Smooth muscle cell (in vitro differentiated cells): Measurements from ENCODE around the gene RCHY1. TPM values are rescaled to one million over a fixed set of nuclear protein-coding genes. Genes with fewer than 3 reads are reported as not detected.

ENCODE experiments used
- DNase-seq: peaks from one replicate; lab custom pipeline; 2025; ENCODE audit not compliant: unreplicated experiment; lab: John Stamatoyannopoulos, UW
- H2AFZ ChIP-seq: fragments of 200-600 bp; sonication (generic); 2 replicates; pipeline ENCODE4 v1.6.0; 2016; ENCODE audit warnings: antibody characterized with exemption, low read depth, mild to moderate bottlenecking
- H3F3A ChIP-seq: fragments of 200-600 bp; sonication (generic); 2 replicates; pipeline ENCODE4 v1.6.0; 2017; ENCODE audit warnings: antibody characterized with exemption, low read depth
- H3K27ac ChIP-seq: fragments of 200-600 bp; sonication (generic); 2 replicates; pipeline ENCODE4 v1.5.1; 2016; ENCODE audit warnings: low read depth, mild to moderate bottlenecking
- H3K27me3 ChIP-seq: fragments of 200-600 bp; sonication (generic); 2 replicates; pipeline ENCODE4 v1.6.1; 2016; ENCODE audit warnings: low read depth, mild to moderate bottlenecking
- H3K36me3 ChIP-seq: fragments of 200-600 bp; sonication (generic); 2 replicates; pipeline ENCODE4 v1.5.1; 2016; ENCODE audit warnings: low read depth
- H3K4me1 ChIP-seq: fragments of 200-600 bp; sonication (generic); 2 replicates; pipeline ENCODE4 v1.5.1; 2016; ENCODE audit warnings: low read depth
- H3K4me2 ChIP-seq: fragments of 200-600 bp; sonication (generic); 2 replicates; pipeline ENCODE4 v1.6.0; 2016; ENCODE audit warnings: mild to moderate bottlenecking
- H3K4me3 ChIP-seq: fragments of 200-600 bp; sonication (generic); 2 replicates; pipeline ENCODE4 v1.5.1; 2016; ENCODE audit warnings: mild to moderate bottlenecking
- H3K79me2 ChIP-seq: fragments of 200-600 bp; sonication (generic); 2 replicates; pipeline ENCODE4 v1.6.0; 2016; ENCODE audit warnings: low read depth, mild to moderate bottlenecking
- H3K9ac ChIP-seq: fragments of 200-600 bp; sonication (generic); 2 replicates; pipeline ENCODE4 v1.6.0; 2016; ENCODE audit warnings: low read depth
- H3K9me3 ChIP-seq: fragments of 200-600 bp; sonication (generic); replicated peaks from 2 replicates; pipeline ENCODE4 v1.5.1; 2016; ENCODE audit warnings: low read depth
- H4K20me1 ChIP-seq: fragments of 200-600 bp; sonication (generic); 2 replicates; pipeline ENCODE4 v1.6.0; 2016; ENCODE audit warnings: low read depth
- WGBS: methylation state at CpG from one replicate; pipeline ENCODE4 v1.1.7; 2016; ENCODE audit warnings: low lambda C conversion rate; 5-methylcytosine and 5-hydroxymethylcytosine counted together
- polyA plus RNA-seq: library from polyadenylated mRNA; unstranded; fragments of >200 nt; fragmentation: Nextera tagmentation; extraction: Ambion mirVana; gene quantifications from 2 replicates; pipeline ENCODE4 v1.2.1, GENCODE V29; 2016
- total RNA-seq: library from RNA; depleted of rRNA; stranded (reverse); fragments of >200 nt; gene quantifications from 2 replicates; pipeline ENCODE4 v1.2.3, GENCODE V29; 2014
- TF ChIP-seq, protein P1 (sequence below): fragments of 200-600 bp; sonication (generic); IDR thresholded peaks from 2 replicates; pipeline ENCODE4 v1.5.1; 2017; ENCODE audit warnings: borderline replicate concordance, mild to moderate bottlenecking, antibody characterized with exemption; ENCODE audit not compliant: insufficient read depth, poor library complexity, severe bottlenecking

RCHY1 gene
- total and polyA plus RNA-seq, 2 experiments from 2014 or later: 19.3 to 45.9 TPM

DNA sequence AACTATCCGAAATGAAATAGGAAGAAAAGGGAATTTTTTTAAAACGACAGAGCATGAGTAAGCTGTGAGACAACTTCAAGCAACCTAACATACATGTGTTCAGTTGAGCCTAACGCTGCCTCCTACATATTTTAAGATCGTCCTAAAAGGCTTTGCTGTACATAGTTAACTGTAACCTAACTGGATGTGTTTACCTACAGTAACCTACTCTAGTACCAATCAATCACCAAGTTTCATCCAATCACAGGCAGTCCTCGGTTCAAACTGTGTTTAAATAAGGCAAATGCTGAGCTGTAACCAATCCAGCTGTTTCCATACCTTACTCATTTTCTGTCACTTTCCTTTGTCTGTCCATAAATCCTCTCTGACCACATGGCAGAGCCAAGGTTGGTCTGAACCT lies 17.1 kb downstream of the RCHY1 start:
- no peak for DNase-seq
- Histone ChIP-seq H3K27ac (peak overlapping the region; percentile 10), H3K4me1 (no peaks in the 10 kb centered on the region), H3K79me2 (peaks cover 41% of the 10 kb centered on the region), H2AFZ (no peak overlapping the region), H3F3A (no peaks in the 10 kb centered on the region), H3K4me2 (no peak overlapping the region), H4K20me1 (peaks cover 35% of the 10 kb centered on the region), H3K9ac (no peak overlapping the region), H3K36me3 (peaks cover 13% of the 10 kb centered on the region), H3K27me3 (no peaks in the 10 kb centered on the region), H3K9me3 (peaks cover 12% of the 10 kb centered on the region), H3K4me3 (no peak overlapping the region)
- TF ChIP-seq, protein P1, sequence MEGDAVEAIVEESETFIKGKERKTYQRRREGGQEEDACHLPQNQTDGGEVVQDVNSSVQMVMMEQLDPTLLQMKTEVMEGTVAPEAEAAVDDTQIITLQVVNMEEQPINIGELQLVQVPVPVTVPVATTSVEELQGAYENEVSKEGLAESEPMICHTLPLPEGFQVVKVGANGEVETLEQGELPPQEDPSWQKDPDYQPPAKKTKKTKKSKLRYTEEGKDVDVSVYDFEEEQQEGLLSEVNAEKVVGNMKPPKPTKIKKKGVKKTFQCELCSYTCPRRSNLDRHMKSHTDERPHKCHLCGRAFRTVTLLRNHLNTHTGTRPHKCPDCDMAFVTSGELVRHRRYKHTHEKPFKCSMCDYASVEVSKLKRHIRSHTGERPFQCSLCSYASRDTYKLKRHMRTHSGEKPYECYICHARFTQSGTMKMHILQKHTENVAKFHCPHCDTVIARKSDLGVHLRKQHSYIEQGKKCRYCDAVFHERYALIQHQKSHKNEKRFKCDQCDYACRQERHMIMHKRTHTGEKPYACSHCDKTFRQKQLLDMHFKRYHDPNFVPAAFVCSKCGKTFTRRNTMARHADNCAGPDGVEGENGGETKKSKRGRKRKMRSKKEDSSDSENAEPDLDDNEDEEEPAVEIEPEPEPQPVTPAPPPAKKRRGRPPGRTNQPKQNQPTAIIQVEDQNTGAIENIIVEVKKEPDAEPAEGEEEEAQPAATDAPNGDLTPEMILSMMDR: no peak
- WGBS: 57% methylated on average over 5 of the region's 5 CpGs

DNA sequence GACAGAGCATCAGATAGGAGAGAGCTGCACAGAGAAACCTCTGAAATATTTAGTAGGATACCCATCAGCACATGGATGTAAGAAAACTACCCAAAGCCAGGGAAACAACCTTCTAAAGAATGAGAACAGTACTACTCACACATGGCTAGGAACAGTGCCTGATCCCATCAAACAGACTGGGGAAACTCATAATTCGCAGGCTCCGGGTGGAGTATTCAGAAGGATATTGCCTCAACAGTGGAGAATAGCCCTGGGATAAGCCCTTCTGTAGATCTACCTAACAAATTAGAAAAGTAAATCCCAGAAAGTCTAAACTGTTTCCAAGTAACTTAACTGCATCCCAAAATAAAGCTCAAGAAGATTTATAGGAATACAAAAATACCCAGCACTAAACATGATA lies 17.8 kb downstream of the RCHY1 start:
- no peak overlapping the region for H2AFZ ChIP-seq
- peaks cover 13% of the 10 kb centered on the region for H3K36me3 ChIP-seq
- DNase-seq: no peak
- H3K4me3 ChIP-seq: no peak overlapping the region
- no peaks in the 10 kb centered on the region for H3K27me3 ChIP-seq
- peaks cover 37% of the 10 kb centered on the region for H3K79me2 ChIP-seq
- H3K9ac ChIP-seq: no peak overlapping the region
- peak overlapping the region; percentile 10 for H3K27ac ChIP-seq
- H3K4me2 ChIP-seq: no peak overlapping the region
- no peaks in the 10 kb centered on the region for H3F3A ChIP-seq
- TF ChIP-seq, protein P1: no peak
- H3K9me3 ChIP-seq: peaks cover 12% of the 10 kb centered on the region
- WGBS: 84% methylated on average over 2 of the region's 2 CpGs
- peaks cover 35% of the 10 kb centered on the region for H4K20me1 ChIP-seq
- H3K4me1 ChIP-seq: no peaks in the 10 kb centered on the region

DNA sequence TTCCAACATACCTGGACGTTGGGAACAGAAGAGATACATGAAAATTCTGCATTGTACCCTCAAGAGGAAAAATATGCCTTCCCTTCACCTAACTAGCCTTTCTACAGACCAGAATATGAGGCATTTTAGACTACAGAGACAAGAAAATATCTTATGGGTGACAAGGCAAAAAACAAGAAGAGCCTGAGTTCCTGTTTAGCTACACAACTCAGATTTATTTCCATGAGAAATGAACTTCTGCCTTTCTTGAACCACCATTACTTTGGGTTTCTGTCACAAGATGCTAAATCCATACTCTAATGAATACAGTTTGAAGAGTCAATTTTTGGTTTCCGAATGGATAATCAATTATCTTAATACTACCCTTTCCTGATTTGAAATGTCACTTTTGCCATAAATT lies 18.7 kb downstream of the RCHY1 start:
- Histone ChIP-seq H3K27me3 (no peaks in the 10 kb centered on the region), H3K9ac (no peak overlapping the region), H3K4me1 (no peaks in the 10 kb centered on the region), H3K4me3 (no peak overlapping the region), H3K4me2 (no peak overlapping the region), H4K20me1 (peaks cover 35% of the 10 kb centered on the region), H3K9me3 (peaks cover 12% of the 10 kb centered on the region), H3K36me3 (peaks cover 13% of the 10 kb centered on the region), H2AFZ (no peak overlapping the region), H3F3A (no peaks in the 10 kb centered on the region), H3K79me2 (peaks cover 31% of the 10 kb centered on the region), H3K27ac (peak overlapping the region; percentile 22)
- TF ChIP-seq, protein P1: no peak
- WGBS: 97% methylated on average over 2 of the region's 2 CpGs
- no peak for DNase-seq

DNA sequence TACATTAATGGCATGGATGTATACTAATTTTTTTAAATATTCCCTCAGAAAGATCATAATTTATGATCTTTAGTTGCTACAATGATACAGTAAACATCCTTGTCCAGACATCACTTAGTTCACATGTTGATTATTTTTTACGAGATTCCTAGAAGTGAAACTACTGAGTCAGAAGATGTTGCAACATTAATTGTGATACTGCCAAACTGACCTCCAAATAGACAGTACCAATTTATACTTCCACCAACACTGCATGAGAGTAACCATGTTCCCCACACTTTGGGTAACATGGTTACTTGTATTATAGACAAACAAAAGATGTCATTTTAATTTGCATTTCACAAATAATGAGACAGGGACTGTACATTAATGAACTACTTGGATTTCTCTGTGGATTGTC lies 19.6 kb downstream of the RCHY1 start:
- DNase-seq: no peak
- no peak overlapping the region for H3K9ac ChIP-seq
- peak overlapping the region; percentile 30 for H3K4me2 ChIP-seq
- H3K4me1 ChIP-seq: no peaks in the 10 kb centered on the region
- H3F3A ChIP-seq: no peaks in the 10 kb centered on the region
- no peak overlapping the region for H3K4me3 ChIP-seq
- 27% methylated on average over 1 of the region's 1 CpG for WGBS
- H3K79me2 ChIP-seq: peaks cover 24% of the 10 kb centered on the region
- no peaks in the 10 kb centered on the region for H3K27me3 ChIP-seq
- peaks cover 17% of the 10 kb centered on the region for H3K36me3 ChIP-seq
- no peak overlapping the region for H2AFZ ChIP-seq
- H3K27ac ChIP-seq: peak overlapping the region; percentile 22
- peaks cover 35% of the 10 kb centered on the region for H4K20me1 ChIP-seq
- peaks cover 12% of the 10 kb centered on the region for H3K9me3 ChIP-seq
- TF ChIP-seq, protein P1: no peak
